Measurements from ENCODE around the gene ISYNA1.

Gene ISYNA1

GRCh38 chr19:18466354-18466753 lies 28.4 kb upstream of the ISYNA1 start:
- DNase-seq, result no peak

DNA sequence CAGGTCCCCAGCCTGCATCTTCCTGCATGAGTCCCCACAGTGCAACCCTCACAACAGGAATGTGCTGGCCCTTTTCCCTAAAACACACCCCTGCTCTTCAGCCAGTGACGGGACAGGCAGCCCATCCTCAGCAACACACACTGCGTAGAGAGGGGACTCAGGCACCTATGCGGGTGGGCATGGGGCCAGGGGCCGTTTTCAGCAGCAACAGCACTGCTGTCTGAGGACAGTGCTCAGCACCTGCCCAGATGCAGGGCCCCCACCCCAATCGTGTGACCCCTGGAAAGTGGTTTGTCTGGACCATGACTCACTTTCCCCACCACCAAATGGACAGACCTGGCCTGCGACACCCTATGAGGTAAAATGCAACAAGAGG lies 28.0 kb upstream of the ISYNA1 start:
- DNase-seq, result no peak

DNA sequence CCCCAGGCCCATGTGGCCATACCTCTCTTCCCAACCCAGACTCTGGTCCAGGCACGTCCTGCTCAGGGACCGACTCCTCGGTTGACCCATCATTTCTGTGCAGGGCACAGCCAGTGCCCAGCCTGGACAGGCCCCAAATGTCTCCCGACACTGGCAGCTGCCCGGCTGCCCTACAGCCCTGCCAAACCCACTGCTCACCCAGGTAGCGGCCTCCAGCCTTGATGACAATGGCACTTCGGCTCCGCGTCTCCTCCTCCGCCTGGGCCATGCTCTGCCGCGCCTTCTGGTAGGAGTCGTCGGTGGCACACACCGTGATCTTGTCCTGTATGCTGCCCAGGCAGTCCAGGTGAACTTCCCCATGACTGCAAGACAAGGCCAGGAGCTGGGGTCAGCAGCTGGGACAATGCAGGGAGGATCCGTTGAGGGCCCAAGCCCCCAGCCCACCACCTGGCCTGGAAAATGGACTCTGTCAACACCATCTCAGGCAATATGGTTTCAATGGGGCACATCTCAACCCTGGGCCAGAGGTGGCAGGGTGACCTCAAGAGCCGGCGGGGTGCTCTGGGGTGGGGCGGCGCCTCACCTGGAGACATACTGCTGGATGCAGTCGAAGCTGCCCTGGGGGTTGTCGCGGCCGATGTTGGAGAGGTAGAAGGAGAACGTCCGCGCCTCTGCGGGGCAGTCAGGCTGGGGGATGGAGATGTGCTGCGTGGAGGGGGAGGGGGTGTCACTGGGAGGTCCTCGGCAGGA lies 27.5 kb upstream of the ISYNA1 start:
- DNase-seq, result no peak

DNA sequence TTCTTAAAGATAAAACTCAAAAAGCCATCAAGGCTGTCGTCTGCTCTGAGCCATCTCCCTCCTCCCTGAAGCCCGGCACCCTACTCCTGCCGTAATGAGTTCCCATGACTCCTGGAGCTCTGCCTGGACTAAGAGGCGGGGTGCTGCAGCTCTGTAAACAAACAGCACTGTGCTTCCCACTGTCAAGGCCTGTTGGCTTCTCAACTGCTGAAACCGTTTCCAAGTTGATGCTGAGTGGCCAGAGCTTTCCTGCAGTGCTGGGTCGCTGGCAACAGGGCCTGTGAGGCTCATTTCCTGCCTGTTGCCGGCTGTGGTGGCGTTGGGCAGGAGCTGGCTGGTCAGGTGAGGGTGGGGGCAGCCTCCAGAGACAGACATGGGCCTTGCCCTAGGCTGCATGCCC lies 26.7 kb upstream of the ISYNA1 start:
- DNase-seq, result no peak

DNA sequence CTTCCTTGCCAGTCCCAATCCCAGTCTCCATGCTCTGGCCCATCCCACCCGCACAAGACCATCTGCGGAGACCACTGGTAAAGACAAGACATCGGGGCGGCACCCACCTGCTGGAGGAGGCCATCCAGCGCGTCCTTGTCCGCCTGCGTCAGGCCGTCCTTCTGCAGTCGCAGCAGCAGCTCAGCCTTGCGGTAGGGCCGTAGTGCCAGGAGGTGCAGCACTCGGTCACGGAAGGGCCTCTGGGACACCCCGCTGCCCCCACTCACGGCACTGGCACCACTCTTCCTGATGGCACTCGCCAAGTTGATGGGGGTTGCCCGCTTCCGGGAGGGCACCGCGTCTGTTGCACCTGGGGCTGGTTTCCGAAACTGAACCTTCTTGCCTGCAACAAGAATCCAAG lies 23.5 kb upstream of the ISYNA1 start:
- DNase-seq, result no peak

- DNase-seq, result no peak
Measured at GRCh38 chr19:18460900-18461299, 23.0 kb upstream of the ISYNA1 start.

GRCh38 chr19:18457483-18458331 lies 19.8 kb upstream of the ISYNA1 start:
- DNase-seq, result no peak

DNA sequence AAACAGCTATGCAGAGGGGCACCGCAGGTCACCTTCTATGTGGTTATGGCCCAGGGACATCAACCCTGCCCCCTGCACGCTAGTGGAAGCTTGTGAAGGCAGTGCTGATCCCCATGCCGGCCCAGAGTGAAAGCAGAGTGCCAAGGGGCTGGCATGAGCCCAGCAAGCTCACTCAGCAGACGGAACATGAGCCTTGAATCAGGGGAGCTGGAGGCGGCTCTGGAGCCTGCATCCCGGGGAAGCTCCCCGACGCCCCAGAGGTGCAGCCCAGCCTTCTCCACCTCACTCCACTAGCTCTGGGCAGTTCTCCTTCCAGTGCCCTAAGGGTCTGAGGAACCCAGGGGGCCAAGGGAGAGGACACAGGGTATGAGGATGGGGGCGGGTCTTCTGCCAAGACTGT lies 19.0 kb upstream of the ISYNA1 start:
- DNase-seq, result no peak

GRCh38 chr19:18456279-18456678 lies 18.3 kb upstream of the ISYNA1 start:
- no peak for DNase-seq

GRCh38 chr19:18453269-18454024 lies 15.5 kb upstream of the ISYNA1 start:
- no peak for DNase-seq

DNA sequence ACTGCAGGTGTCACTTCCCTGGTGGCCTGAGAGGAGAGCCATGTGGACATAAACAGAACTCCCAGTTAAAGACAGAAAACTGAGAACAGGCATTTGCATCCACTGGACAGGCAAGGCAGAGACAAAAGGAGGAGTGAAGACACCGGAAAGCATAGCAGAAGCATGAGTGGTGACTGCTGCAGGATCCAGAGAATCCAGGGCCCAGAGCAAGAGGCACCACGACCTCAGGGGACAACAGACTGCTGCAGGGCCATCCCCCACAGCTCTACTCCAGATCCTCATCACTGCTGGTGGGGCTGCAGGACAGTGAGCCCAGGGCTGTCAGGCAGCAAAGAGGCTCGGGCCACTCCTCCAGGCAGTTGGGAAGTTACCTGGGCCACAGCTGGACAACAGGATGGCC lies 14.5 kb upstream of the ISYNA1 start:
- no peak for DNase-seq

- DNase-seq, result peak; percentile 74
Measured at GRCh38 chr19:18450931-18451836, 13.3 kb upstream of the ISYNA1 start.

GRCh38 chr19:18450021-18450930 lies 12.3 kb upstream of the ISYNA1 start:
- DNase-seq, result no peak

GRCh38 chr19:18449552-18449951 lies 11.6 kb upstream of the ISYNA1 start:
- DNase-seq, result no peak

DNA sequence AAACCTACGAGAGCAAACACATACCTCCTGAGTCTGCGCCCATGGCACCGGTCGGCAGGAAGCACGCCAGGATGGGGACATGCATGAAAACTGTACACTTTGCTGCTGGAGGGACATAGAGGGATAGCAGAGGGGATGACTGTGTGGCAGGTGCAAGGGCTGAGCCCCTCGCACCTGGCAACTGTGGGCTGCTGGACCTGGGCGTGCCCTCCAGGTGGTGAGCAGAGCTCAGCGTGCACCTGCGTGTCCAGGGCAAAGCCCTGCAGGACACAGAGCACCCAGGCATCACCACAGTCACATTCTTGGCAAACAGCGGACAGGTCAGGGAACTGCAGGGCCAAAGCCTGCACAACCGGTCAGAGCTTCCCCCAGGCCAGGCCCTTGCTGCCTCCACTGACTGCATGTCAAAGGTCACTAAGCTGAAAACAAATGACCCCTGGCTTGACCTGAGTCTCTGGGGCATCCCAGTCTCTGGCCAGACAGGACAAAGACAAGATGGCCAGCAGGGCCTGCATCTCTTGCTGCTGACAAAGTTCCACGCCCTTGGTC lies 9.0 kb upstream of the ISYNA1 start:
- DNase-seq, result no peak

GRCh38 chr19:18446145-18446810 lies 8.3 kb upstream of the ISYNA1 start:
- no peak for DNase-seq

DNA sequence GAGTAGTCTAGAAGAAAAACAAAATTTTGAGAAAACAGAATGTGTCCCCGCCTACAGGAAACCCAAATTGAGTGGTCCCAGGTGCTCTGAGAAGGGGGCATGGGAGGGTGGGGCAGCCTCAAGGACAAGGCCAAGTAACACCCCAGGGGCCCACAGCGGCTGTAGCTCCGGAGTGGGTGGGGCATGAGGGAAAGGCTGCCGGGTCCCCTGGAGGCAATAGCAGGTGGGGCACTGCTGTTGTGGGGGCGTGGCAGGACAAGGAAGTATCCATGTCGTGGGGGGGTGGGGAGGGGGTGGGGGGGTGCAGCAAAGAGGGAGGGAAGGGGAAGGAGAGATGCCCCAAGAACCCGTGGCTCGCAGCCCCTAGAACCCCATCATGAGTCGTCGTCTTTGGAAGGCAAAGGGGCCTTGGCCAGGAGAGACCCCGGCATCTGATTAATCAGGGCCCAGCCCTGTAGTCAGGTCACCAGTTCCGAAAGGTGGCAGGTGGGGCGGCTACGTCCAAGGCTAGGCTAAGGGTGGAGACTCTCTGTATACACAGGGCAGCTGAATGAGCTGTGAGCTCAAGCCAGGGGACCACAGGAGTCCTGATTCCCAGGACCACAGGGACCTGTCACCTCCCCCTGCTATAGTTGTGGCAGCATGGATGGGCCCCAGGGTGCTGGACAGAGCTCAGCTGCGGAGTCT lies 7.5 kb upstream of the ISYNA1 start:
- no peak for DNase-seq

GRCh38 chr19:18444513-18444912 lies 6.6 kb upstream of the ISYNA1 start:
- DNase-seq, result no peak

GRCh38 chr19:18443831-18444230 lies 5.9 kb upstream of the ISYNA1 start:
- DNase-seq, result no peak

GRCh38 chr19:18443406-18443805 lies 5.5 kb upstream of the ISYNA1 start:
- no peak for DNase-seq

Measured in stimulated activated naive CD4-positive, alpha-beta T cell treated with Interleukin-2 at 50 U/mL for 16 hours (primary cell).